Ascending aorta (tissue), 2 donors: ENCODE data around the gene PDGFD. TPM values are rescaled to one million over a fixed set of nuclear protein-coding genes. Genes with fewer than 3 reads are reported as not detected.

ENCODE experiments used
- DNase-seq, 2 donors: peaks; one replicate each; pipeline ENCODE4 v3.0.0-alpha.2; 2019; ENCODE audit warnings: low spot score in 2 of 2
- H3K27ac ChIP-seq, 2 donors: fragments of 200-600 bp; sonication (generic); one replicate each; pipeline ENCODE4 v1.5.1; 2016 to 2017; ENCODE audit warnings: mild to moderate bottlenecking in 1 of 2
- H3K27me3 ChIP-seq: fragments of 200-600 bp; sonication (generic); one replicate; pipeline ENCODE4 v1.5.1; 2017
- H3K36me3 ChIP-seq, 2 donors: fragments of 200-600 bp; sonication (generic); one replicate each; pipeline ENCODE4 v1.5.1; 2016
- H3K4me1 ChIP-seq, 2 donors: fragments of 200-600 bp; sonication (generic); one replicate each; pipeline ENCODE4 v1.5.1; 2016 to 2017; ENCODE audit warnings: mild to moderate bottlenecking in 1 of 2
- H3K4me3 ChIP-seq, 2 donors: fragments of 200-600 bp; sonication (generic); one replicate each; pipeline ENCODE4 v1.5.1; 2016 to 2017; ENCODE audit warnings: mild to moderate bottlenecking in 1 of 2
- H3K9me3 ChIP-seq, 2 donors: fragments of 200-600 bp; sonication (generic); one replicate each; pipeline ENCODE4 v1.5.1; 2016
- intact Hi-C: fragments of 100-400 bp; cut with DNase I; formaldehyde crosslinking; loops from one replicate; pipeline ENCODE4 v1.15.1; 2023
- total RNA-seq: library from RNA; depleted of rRNA; stranded (reverse); fragments of >200 nt; gene quantifications from one replicate; pipeline ENCODE4 v1.1.0, GENCODE V29; 2016
- TF ChIP-seq, protein P1 (sequence below), 3 experiments: fragments of 200-600 bp in 2 of 3; fragments of 450-650 bp in 1 of 3; sonication (generic) in 2 of 3; IDR thresholded peaks; one replicate each; pipeline ENCODE4 v1.5.1; 2016 to 2019; ENCODE audit warnings: antibody characterized with exemption in 3 of 3, mild to moderate bottlenecking in 1 of 3, moderate library complexity in 1 of 3

PDGFD gene
- total RNA-seq, 1 donor from 2014 or later = 50.6 TPM

DNA sequence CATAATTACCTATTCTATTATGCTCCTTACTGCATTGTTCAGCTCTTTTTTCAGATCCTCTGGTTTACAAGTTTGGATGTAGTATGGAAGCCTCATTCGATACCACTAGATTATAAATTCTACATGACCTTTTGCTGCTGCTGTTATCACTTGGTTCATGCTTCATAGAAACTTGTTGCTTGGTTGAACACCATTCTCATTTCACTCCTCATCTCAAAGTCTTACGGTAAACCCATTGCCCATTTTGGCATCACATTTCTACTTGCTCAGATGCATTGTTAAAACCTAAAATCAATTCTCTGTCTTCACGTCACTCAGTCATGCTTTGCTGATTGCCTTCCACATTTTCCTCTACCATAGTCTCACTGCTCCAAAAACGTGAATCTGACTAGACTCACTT, 283.0 kb downstream of the PDGFD start:
- Histone ChIP-seq H3K4me3 (no peak overlapping the region), H3K27ac (peak overlapping the region; percentile 24 to 32), H3K9me3 (no peaks in the 10 kb centered on the region), H3K36me3 (no peaks in the 10 kb centered on the region), H3K27me3 (no peaks in the 10 kb centered on the region), H3K4me1 (peaks cover 0 to 10% of the 10 kb centered on the region in 2 donors)
- TF ChIP-seq, protein P1, sequence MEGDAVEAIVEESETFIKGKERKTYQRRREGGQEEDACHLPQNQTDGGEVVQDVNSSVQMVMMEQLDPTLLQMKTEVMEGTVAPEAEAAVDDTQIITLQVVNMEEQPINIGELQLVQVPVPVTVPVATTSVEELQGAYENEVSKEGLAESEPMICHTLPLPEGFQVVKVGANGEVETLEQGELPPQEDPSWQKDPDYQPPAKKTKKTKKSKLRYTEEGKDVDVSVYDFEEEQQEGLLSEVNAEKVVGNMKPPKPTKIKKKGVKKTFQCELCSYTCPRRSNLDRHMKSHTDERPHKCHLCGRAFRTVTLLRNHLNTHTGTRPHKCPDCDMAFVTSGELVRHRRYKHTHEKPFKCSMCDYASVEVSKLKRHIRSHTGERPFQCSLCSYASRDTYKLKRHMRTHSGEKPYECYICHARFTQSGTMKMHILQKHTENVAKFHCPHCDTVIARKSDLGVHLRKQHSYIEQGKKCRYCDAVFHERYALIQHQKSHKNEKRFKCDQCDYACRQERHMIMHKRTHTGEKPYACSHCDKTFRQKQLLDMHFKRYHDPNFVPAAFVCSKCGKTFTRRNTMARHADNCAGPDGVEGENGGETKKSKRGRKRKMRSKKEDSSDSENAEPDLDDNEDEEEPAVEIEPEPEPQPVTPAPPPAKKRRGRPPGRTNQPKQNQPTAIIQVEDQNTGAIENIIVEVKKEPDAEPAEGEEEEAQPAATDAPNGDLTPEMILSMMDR (IDR thresholded peaks at IDR 0.05) = no peak
- no peak for DNase-seq
- intact Hi-C loops = no loop called here

DNA sequence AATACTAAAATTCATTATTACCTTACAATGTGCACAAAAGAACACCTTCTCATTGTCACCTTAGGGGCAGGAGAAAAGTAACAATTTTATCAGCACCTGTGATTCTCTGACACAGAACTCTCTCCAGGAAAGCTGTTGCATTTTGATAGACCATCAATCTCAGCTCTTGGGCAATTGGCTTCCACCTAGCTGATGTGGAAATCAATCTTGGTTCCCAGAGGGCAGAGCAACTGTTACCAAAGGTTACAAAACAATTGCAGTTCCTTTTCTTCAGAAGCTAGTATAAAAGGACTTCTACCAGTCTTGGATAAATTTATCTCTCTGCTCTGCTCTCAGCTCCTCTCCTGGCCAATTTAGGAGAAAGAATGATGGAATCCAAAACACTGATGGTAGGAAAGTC, 285.3 kb downstream of the PDGFD start:
- H3K27me3 ChIP-seq = no peaks in the 10 kb centered on the region
- no peaks in the 10 kb centered on the region for H3K9me3 ChIP-seq
- intact Hi-C loops = no loop called here
- TF ChIP-seq, protein P1 (IDR thresholded peaks at IDR 0.05) = no peak
- no peak overlapping the region for H3K4me3 ChIP-seq
- peaks cover 0 to 10% of the 10 kb centered on the region in 2 donors for H3K4me1 ChIP-seq
- H3K36me3 ChIP-seq = no peaks in the 10 kb centered on the region
- no peak for DNase-seq
- no peak overlapping the region for H3K27ac ChIP-seq

DNA sequence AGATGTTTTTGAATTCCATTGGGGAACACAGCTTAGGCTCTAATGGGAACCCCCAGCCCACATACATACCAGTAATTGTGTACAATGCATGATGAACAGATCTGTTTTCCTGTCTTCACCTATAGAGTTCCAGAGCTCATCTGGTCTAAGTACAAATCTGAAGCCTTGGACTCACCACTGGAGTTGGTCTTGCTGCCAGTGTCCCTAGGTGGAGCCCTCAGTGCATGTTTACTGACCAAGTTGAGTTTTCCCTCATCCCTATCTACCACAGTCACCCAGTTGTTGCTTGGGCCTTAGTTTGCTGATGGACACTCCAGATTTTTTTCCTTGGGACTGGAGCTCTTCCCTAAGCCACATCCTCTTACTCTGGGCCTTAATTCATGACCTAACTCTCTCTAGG, 286.7 kb downstream of the PDGFD start:
- TF ChIP-seq, protein P1 (IDR thresholded peaks at IDR 0.05) = no peak
- H3K4me3 ChIP-seq = no peak overlapping the region
- no peaks in the 10 kb centered on the region for H3K9me3 ChIP-seq
- intact Hi-C loops = no loop called here
- H3K27me3 ChIP-seq = no peaks in the 10 kb centered on the region
- no peak for DNase-seq
- no peak overlapping the region for H3K27ac ChIP-seq
- H3K4me1 ChIP-seq = peaks cover 0 to 14% of the 10 kb centered on the region in 2 donors
- no peaks in the 10 kb centered on the region for H3K36me3 ChIP-seq

DNA sequence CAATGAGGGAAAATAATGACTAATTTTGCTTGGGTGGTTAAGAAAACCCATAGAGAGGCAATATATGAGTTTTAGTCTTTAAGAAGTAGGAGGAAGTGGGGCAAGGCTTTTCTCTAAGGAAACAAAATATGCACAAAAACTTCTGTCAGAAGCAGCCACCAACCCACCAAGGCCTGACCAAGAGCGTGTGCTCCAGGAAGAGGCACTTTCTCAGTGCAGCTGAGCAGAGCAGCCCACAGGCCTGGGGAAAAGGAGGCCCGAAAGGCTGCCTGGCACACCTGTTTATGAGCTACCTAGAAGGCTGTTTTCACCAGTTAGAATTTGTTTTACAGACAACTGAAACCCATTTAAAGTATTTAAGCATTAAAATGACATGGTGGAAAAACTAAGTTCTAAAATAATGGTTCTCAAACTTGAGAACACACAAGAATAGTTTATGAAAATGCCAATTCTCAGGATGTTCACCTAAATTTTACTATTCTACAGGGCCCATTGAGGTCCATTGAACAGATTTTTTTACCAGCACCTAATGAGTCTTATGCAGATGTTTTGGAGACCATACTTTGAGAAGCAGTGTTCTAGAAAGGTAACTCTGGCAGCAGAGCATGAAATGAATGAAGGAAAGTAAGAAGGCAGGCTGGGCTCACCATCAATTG, 288.0 kb downstream of the PDGFD start:
- Histone ChIP-seq H3K4me3 (no peak overlapping the region), H3K36me3 (no peaks in the 10 kb centered on the region), H3K4me1 (peaks cover 2 to 13% of the 10 kb centered on the region in 2 donors), H3K9me3 (no peaks in the 10 kb centered on the region), H3K27ac (no peak overlapping the region), H3K27me3 (no peaks in the 10 kb centered on the region)
- TF ChIP-seq, protein P1 (IDR thresholded peaks at IDR 0.05) = no peak
- intact Hi-C loops = no loop called here
- no peak for DNase-seq

DNA sequence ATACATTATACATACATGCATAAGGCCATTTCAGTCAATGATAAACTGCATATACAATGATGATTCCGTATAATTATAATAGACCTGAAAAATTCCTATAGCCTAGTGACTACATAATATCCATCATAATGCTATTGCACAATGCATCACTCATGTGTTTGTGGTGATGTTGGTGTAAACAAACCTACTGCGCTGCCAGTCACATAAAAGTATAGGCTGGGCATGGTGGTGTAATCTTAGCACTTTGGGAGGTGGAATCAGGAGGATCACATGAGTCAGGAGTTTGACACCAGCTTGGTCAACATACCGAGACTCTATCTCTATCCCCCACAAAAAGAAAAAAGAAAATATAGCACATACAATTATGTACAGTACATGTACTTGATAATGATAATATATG, 291.2 kb downstream of the PDGFD start:
- Histone ChIP-seq H3K27ac (no peak overlapping the region), H3K36me3 (no peaks in the 10 kb centered on the region), H3K9me3 (no peaks in the 10 kb centered on the region), H3K4me3 (no peak overlapping the region), H3K27me3 (no peaks in the 10 kb centered on the region), H3K4me1 (peaks cover 3 to 19% of the 10 kb centered on the region in 2 donors)
- DNase-seq = no peak
- TF ChIP-seq, protein P1 (IDR thresholded peaks at IDR 0.05) = no peak
- intact Hi-C loops = no loop called here
